ENCODE data around the gene KRT39. TPM values are rescaled to one million over a fixed set of nuclear protein-coding genes. Genes with fewer than 3 reads are reported as not detected.
"Not testable (repeated sequence)": the region's sequence is repeated elsewhere in the genome, so short reads cannot be mapped to it uniquely, and the experiment has no call there.

Gene KRT39
- total RNA-seq, 1 donor from 2014 or later, result not detected

DNA sequence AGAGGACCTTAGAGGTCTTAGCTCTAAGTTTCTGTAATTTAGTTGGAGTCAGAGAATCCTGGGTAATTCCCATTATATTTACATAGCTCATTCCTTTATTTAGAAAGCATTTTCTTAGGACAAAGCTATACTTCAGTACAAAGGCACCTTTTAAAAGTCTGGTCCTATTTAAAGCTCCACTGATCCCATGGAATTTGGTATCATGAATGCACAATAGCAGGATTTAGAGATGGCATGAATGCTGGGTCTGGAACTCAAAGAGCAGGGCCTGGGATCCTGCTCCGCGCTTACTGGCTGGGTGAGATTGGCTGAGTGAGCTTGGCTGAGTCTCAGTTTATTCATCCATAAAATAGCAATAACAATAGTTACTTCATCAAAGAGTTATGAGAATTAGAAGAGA, 34.1 kb downstream of the KRT39 start:
- CTCF ChIA-PET, result interaction anchor here (0.9 to 1.3 kb wide), 2 partner anchors 390 to 730 kb away, joined by 3 read pairs; no protein-coding TSS in a partner anchor
- Mint-ChIP-seq H3K27ac (no peak overlapping the region), H3K9me3 (no peaks in the 10 kb centered on the region), H3K36me3 (ENCODE audit: low read depth) (no peaks in the 10 kb centered on the region), H3K4me1 (no peaks in the 10 kb centered on the region), H3K4me3 (no peak overlapping the region), H3K27me3 (peaks cover 40% of the 10 kb centered on the region)
- POLR2A ChIA-PET, result no interaction called here
- TF ChIP-seq CTCF (IDR thresholded peaks at IDR 0.05), result no peak
- DNase-seq (no peak), ATAC-seq (ENCODE audit: low read depth) (no peak)
- intact Hi-C loops (cut with micrococcal nuclease), result no loop called here

- Mint-ChIP-seq H3K4me1 (no peaks in the 10 kb centered on the region), H3K27me3 (peaks cover 42% of the 10 kb centered on the region), H3K4me3 (no peak overlapping the region), H3K9me3 (no peaks in the 10 kb centered on the region), H3K36me3 (ENCODE audit: low read depth) (no peaks in the 10 kb centered on the region), H3K27ac (no peak overlapping the region)
- ATAC-seq (ENCODE audit: low read depth) (no peak), DNase-seq (no peak)
- ChIA-PET CTCF (no interaction called here), POLR2A (no interaction called here)
- no peak for TF ChIP-seq CTCF (IDR thresholded peaks at IDR 0.05)
- intact Hi-C loops (cut with micrococcal nuclease), result no loop called here
Observed at GRCh38 chr17:40931311-40931710, 35.4 kb downstream of the KRT39 start.

DNA sequence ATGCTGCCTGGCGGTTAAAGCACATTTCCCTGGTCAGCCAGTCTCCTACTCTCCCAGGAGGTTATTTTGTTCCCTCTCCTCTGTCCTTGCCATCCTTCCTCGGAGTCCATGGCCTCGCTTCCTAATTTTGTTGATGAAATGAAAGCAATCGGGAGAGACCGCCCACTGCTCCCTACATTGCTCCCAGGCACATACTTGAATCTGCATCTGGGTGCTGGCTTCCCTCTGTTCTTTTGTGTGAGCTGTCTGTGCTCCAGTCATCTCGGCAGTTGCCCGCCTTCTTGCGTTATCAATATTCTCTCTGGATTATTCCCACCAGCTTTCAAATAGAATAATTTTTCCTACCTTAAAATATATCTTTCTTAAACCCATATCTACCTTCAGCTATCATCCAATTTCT, 40.4 kb downstream of the KRT39 start:
- no peaks in the 10 kb centered on the region for H3K9me3 Mint-ChIP-seq
- CTCF ChIA-PET, result no interaction called here
- peaks cover 31% of the 10 kb centered on the region for H3K27me3 Mint-ChIP-seq
- H3K4me1 Mint-ChIP-seq, result no peaks in the 10 kb centered on the region
- H3K27ac Mint-ChIP-seq, result no peak overlapping the region
- H3K36me3 Mint-ChIP-seq (ENCODE audit: low read depth), result no peaks in the 10 kb centered on the region
- TF ChIP-seq CTCF (IDR thresholded peaks at IDR 0.05), result no peak
- intact Hi-C loops (cut with micrococcal nuclease), result no loop called here
- POLR2A ChIA-PET, result no interaction called here
- no peak for ATAC-seq (ENCODE audit: low read depth)
- H3K4me3 Mint-ChIP-seq, result no peak overlapping the region
- DNase-seq, result no peak

- Mint-ChIP-seq H3K27ac (no peak overlapping the region), H3K4me3 (no peak overlapping the region), H3K9me3 (no peaks in the 10 kb centered on the region), H3K36me3 (ENCODE audit: low read depth) (no peaks in the 10 kb centered on the region), H3K4me1 (no peaks in the 10 kb centered on the region), H3K27me3 (peaks cover 20% of the 10 kb centered on the region)
- intact Hi-C loops (cut with micrococcal nuclease), result no loop called here
- TF ChIP-seq CTCF (IDR thresholded peaks at IDR 0.05), result no peak
- ATAC-seq (ENCODE audit: low read depth), result no peak
- DNase-seq, result no peak
- CTCF ChIA-PET, result no interaction called here
- POLR2A ChIA-PET, result no interaction called here
Observed at GRCh38 chr17:40922239-40922638, 44.5 kb downstream of the KRT39 start.

- CTCF ChIA-PET, result no interaction called here
- no peaks in the 10 kb centered on the region for H3K36me3 Mint-ChIP-seq (ENCODE audit: low read depth)
- no peak for ATAC-seq (ENCODE audit: low read depth)
- no peaks in the 10 kb centered on the region for H3K4me1 Mint-ChIP-seq
- TF ChIP-seq CTCF (IDR thresholded peaks at IDR 0.05), result no peak
- H3K4me3 Mint-ChIP-seq, result no peak overlapping the region
- no peak for DNase-seq
- peaks cover 13% of the 10 kb centered on the region for H3K27me3 Mint-ChIP-seq
- POLR2A ChIA-PET, result no interaction called here
- no peaks in the 10 kb centered on the region for H3K9me3 Mint-ChIP-seq
- intact Hi-C loops (cut with micrococcal nuclease), result no loop called here
- no peak overlapping the region for H3K27ac Mint-ChIP-seq
Observed at GRCh38 chr17:40921026-40921425, 45.7 kb downstream of the KRT39 start.

- H3K9me3 Mint-ChIP-seq; CTCF ChIA-PET; intact Hi-C loops (cut with micrococcal nuclease); H3K27ac Mint-ChIP-seq; H3K4me3 Mint-ChIP-seq; ATAC-seq (ENCODE audit: low read depth); H3K36me3 Mint-ChIP-seq (ENCODE audit: low read depth); DNase-seq; H3K4me1 Mint-ChIP-seq: not testable (repeated sequence)
- peaks cover 14% of the 10 kb centered on the region for H3K27me3 Mint-ChIP-seq
- POLR2A ChIA-PET, result interaction anchor here (0.6 kb wide), 2 partner anchors 13 to 259 kb away, joined by 3 to 4 read pairs; no protein-coding TSS in a partner anchor
Observed at GRCh38 chr17:40917116-40917515, 49.6 kb downstream of the KRT39 start.
